Measurements from ENCODE around the gene KCNH2.

The KCNH2 gene

DNA sequence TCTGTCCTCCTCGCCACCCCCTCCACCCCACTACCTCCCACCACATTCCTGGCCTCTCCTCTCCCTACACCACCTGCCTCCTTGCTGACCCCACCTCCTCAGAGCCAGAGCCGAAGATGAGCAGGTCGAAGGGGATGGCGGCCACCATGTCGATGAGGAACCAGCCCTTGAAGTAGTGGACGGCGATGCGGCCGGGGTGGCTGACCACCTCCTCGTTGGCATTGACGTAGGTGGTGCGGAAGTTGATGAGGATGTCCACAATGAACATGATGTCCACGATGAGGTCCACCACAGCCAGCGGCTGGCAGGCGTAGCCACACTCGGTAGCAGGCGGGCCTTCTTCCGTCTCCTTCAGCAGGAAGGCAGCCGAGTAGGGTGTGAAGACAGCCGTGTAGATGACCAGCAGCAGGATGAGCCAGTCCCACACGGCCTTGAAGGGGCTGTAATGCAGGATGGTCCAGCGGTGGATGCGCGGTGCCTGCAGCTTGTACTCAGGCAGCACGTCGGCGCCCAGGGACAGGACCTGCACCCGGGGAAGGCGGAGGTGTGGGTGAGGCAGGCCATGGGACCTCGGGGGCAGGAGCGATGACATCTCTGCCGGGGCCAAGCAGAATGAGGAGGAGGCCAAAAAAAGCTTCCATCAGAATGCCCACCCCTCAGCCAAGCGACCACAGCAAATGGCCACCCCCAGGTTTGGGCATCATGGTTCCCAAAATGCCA, 25.6 kb downstream of the KCNH2 start:
- DNase-seq (ENCODE audit: low read depth, low spot score) = no peak
- H3K27ac ChIP-seq = no peak overlapping the region

- no peak for DNase-seq (ENCODE audit: low read depth, low spot score)
- H3K27ac ChIP-seq = no peak overlapping the region
Observed at GRCh38 chr7:150951521-150951920, 26.6 kb downstream of the KCNH2 start.

DNA sequence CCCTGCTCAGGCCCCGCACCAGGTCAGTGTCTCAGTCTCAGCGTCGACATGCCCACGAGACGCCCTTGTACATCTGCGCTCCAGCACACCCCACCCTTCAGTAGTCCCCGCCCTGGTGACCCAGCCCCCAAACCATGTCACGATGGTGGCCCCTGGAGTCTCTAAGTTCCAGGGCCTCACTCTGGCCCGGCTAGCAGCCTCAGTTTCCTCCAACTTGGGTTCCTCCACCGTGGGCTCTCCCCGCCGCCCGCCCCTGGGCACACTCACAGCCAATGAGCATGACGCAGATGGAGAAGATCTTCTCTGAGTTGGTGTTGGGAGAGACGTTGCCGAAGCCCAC, 27.0 kb downstream of the KCNH2 start:
- no peak for DNase-seq (ENCODE audit: low read depth, low spot score)

GRCh38 chr7:150950496-150951180, 27.5 kb downstream of the KCNH2 start:
- H3K27ac ChIP-seq = no peak overlapping the region
- no peak for DNase-seq (ENCODE audit: low read depth, low spot score)

More for the DNA sequence above, 27.0 kb downstream of the KCNH2 start:
- no peak overlapping the region for H3K27ac ChIP-seq

- no peak for DNase-seq (ENCODE audit: low read depth, low spot score)
Observed at GRCh38 chr7:150949971-150950491, 28.1 kb downstream of the KCNH2 start.

GRCh38 chr7:150949564-150949963, 28.6 kb downstream of the KCNH2 start:
- no peak for DNase-seq (ENCODE audit: low read depth, low spot score)
- H3K27ac ChIP-seq = no peak overlapping the region

More at GRCh38 chr7:150949971-150950491, 28.1 kb downstream of the KCNH2 start:
- H3K27ac ChIP-seq = no peak overlapping the region

DNA sequence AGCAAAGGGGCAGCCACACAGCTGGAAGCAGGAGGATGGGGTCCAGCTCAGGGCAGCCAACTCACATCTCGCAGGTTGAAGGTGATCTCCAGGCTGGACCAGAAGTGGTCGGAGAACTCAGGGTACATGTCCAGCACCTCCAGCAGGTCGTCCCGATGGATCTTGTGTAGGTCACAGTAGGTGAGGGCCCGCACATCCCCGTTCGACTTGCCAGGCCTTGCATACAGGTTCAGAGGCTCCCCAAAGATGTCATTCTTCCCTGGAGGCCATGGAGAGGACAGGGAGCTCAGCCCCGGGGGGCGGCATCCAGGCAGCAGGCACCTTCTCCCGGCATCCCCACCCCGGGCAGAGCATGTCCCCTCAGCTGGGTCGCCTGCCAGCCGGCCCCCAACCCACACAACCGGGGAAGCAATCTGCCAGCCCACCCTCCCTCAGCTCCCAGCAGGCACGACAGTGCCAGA, 29.3 kb downstream of the KCNH2 start:
- H3K27ac ChIP-seq = no peak overlapping the region
- DNase-seq (ENCODE audit: low read depth, low spot score) = no peak

DNA sequence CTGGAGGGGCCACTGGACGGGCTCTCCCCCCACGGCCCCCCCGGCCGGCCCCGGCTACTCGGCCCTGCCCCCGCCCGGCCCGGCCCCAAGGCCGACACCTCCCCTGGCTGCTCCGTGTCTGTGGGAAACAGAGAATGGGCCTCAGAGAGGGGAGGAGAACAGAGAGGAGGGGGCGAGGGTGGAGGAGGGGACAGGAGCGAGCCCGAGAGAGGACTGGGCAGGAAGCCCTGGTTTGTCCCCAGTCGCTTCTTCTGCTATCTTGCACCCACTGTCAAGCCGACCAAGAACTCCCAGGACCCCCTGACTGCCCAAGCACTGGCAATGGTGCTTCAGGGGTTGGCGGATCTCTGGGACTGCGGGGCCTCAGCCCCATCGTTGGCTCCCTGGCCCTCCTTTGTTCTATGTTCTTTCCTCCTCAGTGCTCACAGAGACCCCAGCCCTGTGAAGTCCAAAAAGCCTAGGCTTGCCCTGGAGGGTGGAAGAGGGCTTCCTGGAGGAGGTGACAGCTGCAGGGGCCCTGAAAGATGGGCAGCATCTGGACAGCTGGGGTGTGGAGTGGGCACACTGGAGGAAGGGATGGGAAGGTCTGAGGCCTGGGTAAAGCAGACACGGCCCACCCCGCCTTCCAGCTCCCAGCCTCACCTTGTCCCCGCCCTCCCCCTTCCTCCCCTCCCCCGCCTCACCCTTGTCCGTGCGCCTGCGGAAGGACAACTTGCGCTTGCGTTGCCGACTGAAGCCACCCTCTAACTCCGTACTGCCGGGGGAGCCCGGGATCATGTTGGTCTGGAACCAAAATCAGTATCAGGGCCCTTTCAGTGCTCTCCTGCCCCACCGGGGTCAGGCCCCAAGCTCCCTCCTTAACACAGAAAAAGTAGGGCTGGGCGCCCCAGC, 30.1 kb downstream of the KCNH2 start:
- DNase-seq (ENCODE audit: low read depth, low spot score) = no peak

DNA sequence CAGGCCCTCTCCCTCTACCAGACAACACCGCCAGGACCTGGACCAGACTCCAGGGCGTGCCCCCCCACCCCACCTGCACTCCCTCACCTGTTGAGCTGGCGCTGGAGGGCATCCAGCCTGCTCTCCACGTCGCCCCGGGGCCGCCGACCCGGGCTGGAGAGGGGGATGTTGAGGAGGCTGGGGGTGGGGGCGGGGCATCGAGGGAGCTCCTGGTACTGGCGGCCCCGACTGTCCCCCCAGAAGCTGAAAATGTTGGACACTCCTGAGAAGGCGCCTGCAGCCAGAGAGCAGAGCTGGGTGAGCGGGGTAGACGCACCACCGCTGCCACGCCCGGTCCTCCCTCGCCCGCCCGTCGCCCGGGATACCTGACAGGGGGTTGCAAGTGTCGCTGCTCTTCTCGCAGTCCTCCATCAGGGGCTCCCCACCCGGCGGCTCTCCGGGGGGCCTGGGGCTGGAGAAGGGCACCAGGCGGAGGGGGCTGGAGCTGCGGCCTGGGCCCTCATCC, 30.8 kb downstream of the KCNH2 start:
- no peak for DNase-seq (ENCODE audit: low read depth, low spot score)
- no peak overlapping the region for H3K27ac ChIP-seq

More for the DNA sequence above, 30.1 kb downstream of the KCNH2 start:
- H3K27ac ChIP-seq = no peak overlapping the region

DNA sequence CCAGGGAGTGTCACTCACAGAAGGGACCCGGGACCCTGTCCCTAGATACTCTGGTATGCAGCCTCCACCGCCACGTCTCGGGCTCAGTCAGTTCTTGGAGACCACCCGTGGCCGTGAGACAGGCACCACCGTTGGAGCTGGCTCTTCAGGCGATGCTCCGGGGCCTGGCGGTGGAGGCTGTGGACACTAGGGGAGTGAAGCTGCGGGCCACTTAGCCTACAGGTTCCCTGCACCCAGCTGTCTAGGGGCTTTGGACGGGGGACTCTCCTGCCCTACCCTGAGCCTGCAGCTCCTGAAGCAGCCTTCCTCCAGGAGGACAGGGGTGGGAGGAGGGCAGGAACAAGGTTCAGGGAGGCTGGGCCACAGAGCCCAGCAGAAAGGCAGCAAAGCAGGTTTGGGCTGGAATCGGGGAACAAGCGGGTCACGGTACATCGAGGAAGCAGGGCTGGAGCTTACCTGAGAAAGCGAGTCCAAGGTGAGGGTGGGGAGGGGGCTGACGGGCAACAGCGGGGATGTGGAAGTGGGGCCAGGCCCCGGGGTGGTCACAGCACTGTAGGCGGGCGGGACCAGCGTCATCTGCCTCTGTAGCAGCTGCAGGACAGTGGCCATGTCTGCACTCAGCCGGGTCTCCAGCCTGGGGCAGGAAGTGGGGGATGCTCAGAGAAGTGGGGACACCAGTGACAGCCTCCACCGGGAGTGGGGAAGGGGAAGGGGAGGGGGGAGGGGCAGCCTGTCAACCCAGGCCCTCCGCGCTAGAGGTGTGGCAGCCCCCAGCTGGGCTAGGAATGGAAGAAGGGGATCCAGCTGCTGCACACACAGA, 31.5 kb downstream of the KCNH2 start:
- no peak overlapping the region for H3K27ac ChIP-seq
- DNase-seq (ENCODE audit: low read depth, low spot score) = no peak

DNA sequence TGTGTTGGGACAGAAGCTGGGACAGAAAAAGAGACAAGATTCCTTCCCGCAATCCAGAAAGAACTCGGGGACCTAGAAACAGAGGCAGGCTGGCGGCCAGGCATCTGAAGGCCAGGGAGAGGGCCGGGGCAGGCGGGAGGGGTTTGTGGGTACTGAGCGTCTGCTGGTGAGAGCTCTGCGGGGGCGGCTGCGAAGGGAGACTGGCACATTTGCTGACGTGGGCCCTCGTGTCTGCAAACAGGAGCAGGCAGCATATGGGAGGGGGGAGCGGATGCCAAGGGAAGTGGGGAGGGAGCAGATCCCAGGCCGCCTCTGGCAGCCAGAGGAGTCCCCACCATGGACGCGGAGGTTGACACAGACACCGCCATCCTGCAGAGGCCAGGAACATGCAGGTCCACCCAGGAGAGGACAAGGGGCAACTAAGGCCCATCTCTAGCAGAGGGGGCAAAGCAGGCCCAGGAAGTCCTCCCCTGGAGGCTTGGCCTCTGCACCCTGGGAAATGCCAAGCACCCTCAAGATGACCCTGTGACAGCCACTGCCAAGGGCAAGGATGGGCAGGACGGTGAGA, 32.2 kb downstream of the KCNH2 start:
- no peak for DNase-seq (ENCODE audit: low read depth, low spot score)
- no peak overlapping the region for H3K27ac ChIP-seq

DNA sequence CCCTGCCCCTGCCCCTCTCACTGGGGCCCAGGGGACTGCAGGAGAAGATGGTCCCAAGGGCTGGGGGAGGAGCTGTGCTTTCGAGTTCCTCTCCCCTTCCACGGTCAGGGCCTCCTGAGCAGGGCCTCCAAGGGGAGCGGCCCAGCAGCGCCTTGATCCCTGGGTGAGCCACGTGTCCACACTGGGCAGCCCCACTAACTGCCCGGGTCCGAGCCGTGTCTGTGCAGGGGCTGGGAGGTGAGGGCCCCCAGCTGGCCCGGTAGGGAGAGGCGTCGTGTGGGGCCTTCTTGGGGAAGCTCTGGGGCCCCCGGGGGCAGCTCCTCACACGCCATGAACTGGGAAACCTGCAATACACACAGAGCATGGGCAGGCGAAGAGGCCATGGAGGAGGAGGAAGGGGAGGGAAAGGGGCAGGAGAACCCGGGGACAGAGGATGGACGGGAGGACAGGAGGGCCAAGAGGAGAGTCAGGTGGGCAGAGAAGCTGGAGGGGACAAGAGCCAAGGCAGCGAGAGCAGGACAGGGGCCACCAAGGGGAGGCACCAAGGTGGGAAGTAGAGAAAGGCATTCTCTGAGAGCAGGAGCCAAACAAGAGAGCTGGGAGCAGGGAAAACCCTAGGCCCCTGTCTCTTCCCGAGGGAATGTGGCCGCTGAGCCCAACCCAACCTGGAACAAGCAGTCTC, 32.8 kb downstream of the KCNH2 start:
- no peak for DNase-seq (ENCODE audit: low read depth, low spot score)
- no peak overlapping the region for H3K27ac ChIP-seq

- peak overlapping the region; percentile 47 for H3K27ac ChIP-seq
- peak; percentile 36 for DNase-seq (ENCODE audit: low read depth, low spot score)
Observed at GRCh38 chr7:150944066-150945042, 33.8 kb downstream of the KCNH2 start.

- no peak overlapping the region for H3K27ac ChIP-seq
- DNase-seq (ENCODE audit: low read depth, low spot score) = no peak
Observed at GRCh38 chr7:150943453-150943814, 34.7 kb downstream of the KCNH2 start.

- no peak overlapping the region for H3K27ac ChIP-seq
- DNase-seq (ENCODE audit: low read depth, low spot score) = no peak
Observed at GRCh38 chr7:150942591-150943452, 35.3 kb downstream of the KCNH2 start.

DNA sequence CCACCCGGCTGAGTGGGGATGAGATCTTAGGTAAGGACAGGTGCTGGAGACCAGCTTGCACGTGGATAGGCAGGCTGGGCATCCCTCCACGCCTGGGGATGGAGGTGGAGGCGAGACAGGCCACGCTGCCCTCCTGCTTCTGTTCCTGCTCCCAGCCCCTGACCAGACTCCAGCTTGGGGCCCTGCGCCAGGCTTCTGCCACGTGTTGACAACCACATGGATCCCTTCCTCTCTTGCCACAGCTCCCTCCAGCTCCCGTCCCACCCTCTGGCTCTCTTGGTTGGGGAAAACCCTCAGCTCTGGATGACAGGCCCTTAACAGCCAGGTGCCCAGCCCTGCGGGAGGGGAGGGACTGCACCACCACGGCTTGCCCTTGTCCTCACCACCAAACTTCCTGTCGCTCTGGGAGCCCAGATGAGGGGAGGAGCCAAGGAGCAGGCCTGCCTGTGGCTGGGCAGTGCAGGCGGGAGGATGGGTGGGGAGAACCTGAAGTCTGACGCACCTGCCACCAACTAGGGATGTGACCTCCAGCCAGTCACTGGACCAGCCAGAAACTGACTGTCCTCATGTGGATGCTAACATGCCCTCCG, 36.0 kb downstream of the KCNH2 start:
- H3K27ac ChIP-seq = no peak overlapping the region
- no peak for DNase-seq (ENCODE audit: low read depth, low spot score)
